A673 (cell line): ENCODE measurements around the gene WNT6. TPM values are rescaled to one million over a fixed set of nuclear protein-coding genes. Genes with fewer than 3 reads are reported as not detected.
"Not testable (repeated sequence)": the region's sequence is repeated elsewhere in the genome, so short reads cannot be mapped to it uniquely, and the experiment has no call there.

ENCODE experiments used
- BruUV-seq: library from RNA; stranded (reverse); fragments of 400-500 nt; replicated peaks from 2 replicates; lab custom pipeline; 2021; lab: Mats Ljungman, UMichigan
- CTCF ChIA-PET: fragments of 300-600 bp; sonication (Branson Sonifier 250); formaldehyde crosslinking; loops from one replicate; lab custom pipeline; 2022; ENCODE audit warnings: antibody characterized with exemption; lab: Charles Lee
- POLR2A ChIA-PET: fragments of 300-600 bp; sonication (Branson Sonifier 250); formaldehyde crosslinking; loops from one replicate; lab custom pipeline; 2022; ENCODE audit warnings: antibody characterized with exemption; ENCODE audit not compliant: low non-redundant PET; lab: Charles Lee
- DNase-seq: peaks from one replicate; pipeline ENCODE4 v3.0.0-alpha.2; 2015; ENCODE audit warnings: low spot score
- H3K27ac ChIP-seq: fragments of 200-600 bp; sonication (generic); 2 replicates; pipeline ENCODE4 v1.5.1; 2016; ENCODE audit warnings: mixed run types, low read depth, mild to moderate bottlenecking, mixed read lengths, antibody characterized with exemption, low read length; ENCODE audit not compliant: poor library complexity, severe bottlenecking
- H3K27me3 ChIP-seq: fragments of 200-600 bp; sonication (generic); replicated peaks from 2 replicates; pipeline ENCODE4 v1.6.1; 2017; ENCODE audit warnings: mixed run types, low read depth, mild to moderate bottlenecking, mixed read lengths, antibody characterized with exemption, low read length; ENCODE audit not compliant: insufficient read depth, poor library complexity
- H3K36me3 ChIP-seq: fragments of 200-600 bp; sonication (generic); 2 replicates; pipeline ENCODE4 v1.6.1; 2016; ENCODE audit warnings: mixed run types, mild to moderate bottlenecking, mixed read lengths, antibody characterized with exemption, low read length; ENCODE audit not compliant: insufficient read depth, poor library complexity, severe bottlenecking
- H3K4me1 ChIP-seq: fragments of 200-600 bp; sonication (generic); 2 replicates; pipeline ENCODE4 v1.6.1; 2017; ENCODE audit warnings: mixed run types, mild to moderate bottlenecking, mixed read lengths, antibody characterized with exemption, low read length; ENCODE audit not compliant: insufficient read depth, poor library complexity, severe bottlenecking
- H3K4me3 ChIP-seq: fragments of 200-600 bp; sonication (generic); 2 replicates; pipeline ENCODE4 v1.5.1; 2016; ENCODE audit warnings: low read depth, mixed run types, mild to moderate bottlenecking, mixed read lengths, low read length; ENCODE audit not compliant: poor library complexity, severe bottlenecking
- H3K9me3 ChIP-seq: fragments of 200-600 bp; sonication (generic); 2 replicates; pipeline ENCODE4 v1.6.1; 2016; ENCODE audit warnings: mixed run types, low read depth, mild to moderate bottlenecking, mixed read lengths, antibody characterized with exemption, low read length; ENCODE audit not compliant: poor library complexity, severe bottlenecking
- EZH2 ChIP-seq: fragments of 200-600 bp; sonication (generic); IDR thresholded peaks from 2 replicates; pipeline ENCODE4 v1.6.1; 2017; ENCODE audit warnings: borderline replicate concordance, low read depth, mild to moderate bottlenecking, mixed read lengths, antibody characterized with exemption, low read length; ENCODE audit not compliant: poor library complexity, severe bottlenecking
- intact Hi-C: fragments of 100-400 bp; cut with micrococcal nuclease; formaldehyde crosslinking; loops from one replicate; pipeline ENCODE4 v1.10.0; 2022; ENCODE audit not compliant: unreplicated experiment
- total RNA-seq: library from RNA; stranded (reverse); gene quantifications from 2 replicates; pipeline ENCODE4 v1.2.3, GENCODE V29; 2021
- TF ChIP-seq, protein P1 (sequence below): fragments of 300-800, 200-600 bp; sonication (generic); conservative IDR thresholded peaks from 2 replicates; pipeline ENCODE4 v1.5.1; 2017; ENCODE audit warnings: low read depth, mild to moderate bottlenecking, antibody characterized with exemption, low read length, moderate library complexity, mixed read lengths

The WNT6 gene
- total RNA-seq, 1 experiment from 2014 or later: not detected

DNA sequence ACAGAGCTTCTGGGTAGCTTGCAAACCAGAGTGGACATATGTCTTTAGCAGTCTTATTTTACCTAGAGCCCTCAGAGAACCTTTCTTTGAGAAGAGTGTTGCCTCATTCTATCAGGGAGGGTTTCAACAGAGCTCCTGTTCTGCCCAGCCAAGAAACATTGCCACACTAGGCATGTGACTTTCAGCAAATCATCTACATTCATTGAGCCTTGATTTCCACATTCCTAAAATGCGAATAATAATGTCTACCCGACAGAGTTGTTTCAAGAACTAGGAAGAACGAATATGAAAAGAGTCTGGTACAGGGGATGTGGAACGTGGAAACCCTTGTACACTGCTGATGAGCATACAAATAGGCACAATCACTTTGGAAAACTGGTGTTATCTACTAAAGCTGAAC lies 20.2 kb upstream of the WNT6 start:
- H3K27me3 ChIP-seq: peaks cover 16% of the 10 kb centered on the region
- intact Hi-C loops: no loop called here
- no peak overlapping the region for H3K27ac ChIP-seq
- BruUV-seq: no TSS peak
- H3K36me3 ChIP-seq: no peaks in the 10 kb centered on the region
- peaks cover 7% of the 10 kb centered on the region for H3K9me3 ChIP-seq
- ChIA-PET CTCF (no interaction called here), POLR2A (no interaction called here)
- TF ChIP-seq, protein P1, sequence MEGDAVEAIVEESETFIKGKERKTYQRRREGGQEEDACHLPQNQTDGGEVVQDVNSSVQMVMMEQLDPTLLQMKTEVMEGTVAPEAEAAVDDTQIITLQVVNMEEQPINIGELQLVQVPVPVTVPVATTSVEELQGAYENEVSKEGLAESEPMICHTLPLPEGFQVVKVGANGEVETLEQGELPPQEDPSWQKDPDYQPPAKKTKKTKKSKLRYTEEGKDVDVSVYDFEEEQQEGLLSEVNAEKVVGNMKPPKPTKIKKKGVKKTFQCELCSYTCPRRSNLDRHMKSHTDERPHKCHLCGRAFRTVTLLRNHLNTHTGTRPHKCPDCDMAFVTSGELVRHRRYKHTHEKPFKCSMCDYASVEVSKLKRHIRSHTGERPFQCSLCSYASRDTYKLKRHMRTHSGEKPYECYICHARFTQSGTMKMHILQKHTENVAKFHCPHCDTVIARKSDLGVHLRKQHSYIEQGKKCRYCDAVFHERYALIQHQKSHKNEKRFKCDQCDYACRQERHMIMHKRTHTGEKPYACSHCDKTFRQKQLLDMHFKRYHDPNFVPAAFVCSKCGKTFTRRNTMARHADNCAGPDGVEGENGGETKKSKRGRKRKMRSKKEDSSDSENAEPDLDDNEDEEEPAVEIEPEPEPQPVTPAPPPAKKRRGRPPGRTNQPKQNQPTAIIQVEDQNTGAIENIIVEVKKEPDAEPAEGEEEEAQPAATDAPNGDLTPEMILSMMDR: no peak
- TF ChIP-seq EZH2: no peak
- no peaks in the 10 kb centered on the region for H3K4me1 ChIP-seq
- no peak for DNase-seq
- no peak overlapping the region for H3K4me3 ChIP-seq

DNA sequence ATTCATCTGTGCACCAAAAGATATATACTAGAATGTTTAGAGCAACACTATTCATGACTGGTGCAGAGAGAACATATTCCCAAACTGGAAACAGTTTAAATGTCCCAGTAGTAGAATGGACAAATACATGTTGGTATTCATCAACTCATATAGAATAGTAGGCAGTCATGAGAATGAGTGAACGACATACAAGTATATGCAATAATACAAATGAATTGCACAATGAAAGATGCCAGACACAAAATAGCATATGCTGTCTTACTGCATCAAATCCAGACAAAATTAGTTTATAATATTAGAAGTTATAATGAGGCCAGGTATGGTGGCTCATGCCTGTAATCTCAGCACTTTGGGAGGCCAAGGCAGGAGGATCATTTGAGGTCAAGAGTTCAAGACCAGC lies 19.7 kb upstream of the WNT6 start:
- Histone ChIP-seq H3K4me3 (no peak overlapping the region), H3K9me3 (peaks cover 7% of the 10 kb centered on the region), H3K4me1 (no peaks in the 10 kb centered on the region), H3K27ac (no peak overlapping the region), H3K27me3 (peaks cover 16% of the 10 kb centered on the region), H3K36me3 (no peaks in the 10 kb centered on the region)
- no peak for TF ChIP-seq EZH2
- TF ChIP-seq, protein P1: no peak
- ChIA-PET POLR2A (no interaction called here), CTCF (no interaction called here)
- DNase-seq: no peak
- no TSS peak for BruUV-seq
- intact Hi-C loops: no loop called here

DNA sequence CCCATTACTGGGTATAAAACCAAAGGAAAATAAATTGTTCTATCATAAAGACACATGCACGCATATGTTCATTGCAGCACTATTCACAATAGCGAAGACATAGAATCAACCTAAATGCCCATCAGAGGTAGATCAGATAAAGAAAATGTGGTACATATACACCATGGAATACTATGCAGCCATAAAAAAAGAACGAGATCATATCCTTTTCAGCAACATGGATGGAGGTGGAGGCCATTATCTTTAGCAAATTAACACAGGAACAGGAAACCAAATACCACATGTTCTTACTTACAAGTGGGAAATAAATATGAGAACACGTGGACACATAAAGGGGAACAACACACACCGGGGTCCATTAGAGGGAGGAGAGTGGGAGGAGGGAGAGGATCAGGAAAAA lies 15.3 kb upstream of the WNT6 start:
- H3K4me1 ChIP-seq, CTCF ChIA-PET, DNase-seq, H3K27ac ChIP-seq, H3K4me3 ChIP-seq, H3K36me3 ChIP-seq, H3K9me3 ChIP-seq, BruUV-seq, H3K27me3 ChIP-seq, POLR2A ChIA-PET, intact Hi-C loops: not testable (repeated sequence)

DNA sequence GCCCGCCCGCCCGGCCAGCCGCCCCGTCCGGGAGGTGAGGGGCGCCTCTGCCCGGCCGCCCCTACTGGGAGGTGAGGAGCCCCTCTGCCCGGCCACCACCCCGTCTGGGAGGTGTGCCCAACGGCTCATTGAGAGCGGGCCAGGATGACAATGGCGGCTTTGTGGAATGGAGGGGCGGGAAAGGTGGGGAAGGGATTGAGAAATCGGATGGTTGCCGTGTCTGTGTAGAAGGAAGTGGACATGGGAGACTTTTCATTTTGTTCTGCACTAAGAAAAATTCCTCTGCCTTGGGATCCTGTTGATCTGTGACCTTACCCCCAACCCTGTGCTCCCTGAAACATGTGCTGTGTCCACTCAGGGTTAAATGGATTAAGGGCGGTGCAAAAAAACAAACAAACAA lies 12.6 kb upstream of the WNT6 start:
- POLR2A ChIA-PET, H3K4me3 ChIP-seq: not testable (repeated sequence)

More for the DNA sequence above, 12.6 kb upstream of the WNT6 start:
- not testable (repeated sequence) for H3K27ac ChIP-seq, BruUV-seq, H3K27me3 ChIP-seq, H3K9me3 ChIP-seq, H3K36me3 ChIP-seq, H3K4me1 ChIP-seq, DNase-seq
- intact Hi-C loops: loop anchor here (1.0 to 5.0 kb wide), 6 partner anchors 119 to 575 kb away; partner anchors contain the start of genes AAMP, CTDSP1 and PNKD
- CTCF ChIA-PET: interaction anchor here (0.6 to 1.5 kb wide), 16 partner anchors 12 to 188 kb away, joined by 3 to 28 read pairs (median 4); partner anchors contain the start of genes BCS1L, PRKAG3, RNF25 and STK36
